Measurements from ENCODE around the gene RBPJL.

DNA sequence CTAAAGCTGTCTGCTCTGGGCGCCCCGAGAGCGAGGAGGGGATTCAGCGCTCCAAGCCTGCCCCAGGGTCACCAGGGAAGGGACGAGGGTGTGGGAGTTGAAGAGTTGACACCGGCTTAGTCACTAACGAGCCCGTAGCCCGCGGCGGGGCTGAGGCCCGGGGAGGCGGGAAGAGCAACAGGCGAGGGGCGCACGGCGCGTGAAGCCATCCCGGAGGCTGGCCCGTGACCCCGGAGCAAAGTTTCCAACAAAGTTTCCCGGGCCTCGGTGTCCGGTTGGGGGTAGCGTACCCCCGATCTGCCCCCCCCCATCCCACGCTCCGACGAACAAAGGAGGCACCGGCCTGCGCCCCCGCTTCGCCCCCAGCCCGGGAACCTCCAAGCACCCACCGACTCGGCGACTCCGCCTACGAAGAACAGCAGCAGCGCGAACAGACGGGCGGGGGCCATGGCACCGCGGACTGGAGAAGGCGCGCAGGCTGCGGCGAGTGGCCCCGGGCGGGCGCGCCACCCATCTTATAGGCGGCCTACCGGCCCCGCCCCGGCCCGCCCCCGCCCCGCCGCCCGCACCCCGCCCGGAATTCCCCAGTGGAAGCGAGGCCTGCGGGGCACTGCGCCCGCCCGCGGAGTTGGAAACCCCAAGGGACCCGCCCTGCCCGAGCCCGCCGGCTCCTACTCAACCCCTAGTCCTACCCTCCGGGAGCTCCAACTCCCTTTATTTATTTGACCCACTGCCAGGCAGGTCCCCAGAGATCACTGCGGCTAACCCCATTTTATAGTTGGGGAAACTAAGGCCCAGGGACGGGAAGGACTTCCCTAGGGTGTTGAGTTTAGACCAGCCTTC lies 41.5 kb downstream of the RBPJL start, which contains the start of gene SDC4:
- TF ChIP-seq, protein P1, sequence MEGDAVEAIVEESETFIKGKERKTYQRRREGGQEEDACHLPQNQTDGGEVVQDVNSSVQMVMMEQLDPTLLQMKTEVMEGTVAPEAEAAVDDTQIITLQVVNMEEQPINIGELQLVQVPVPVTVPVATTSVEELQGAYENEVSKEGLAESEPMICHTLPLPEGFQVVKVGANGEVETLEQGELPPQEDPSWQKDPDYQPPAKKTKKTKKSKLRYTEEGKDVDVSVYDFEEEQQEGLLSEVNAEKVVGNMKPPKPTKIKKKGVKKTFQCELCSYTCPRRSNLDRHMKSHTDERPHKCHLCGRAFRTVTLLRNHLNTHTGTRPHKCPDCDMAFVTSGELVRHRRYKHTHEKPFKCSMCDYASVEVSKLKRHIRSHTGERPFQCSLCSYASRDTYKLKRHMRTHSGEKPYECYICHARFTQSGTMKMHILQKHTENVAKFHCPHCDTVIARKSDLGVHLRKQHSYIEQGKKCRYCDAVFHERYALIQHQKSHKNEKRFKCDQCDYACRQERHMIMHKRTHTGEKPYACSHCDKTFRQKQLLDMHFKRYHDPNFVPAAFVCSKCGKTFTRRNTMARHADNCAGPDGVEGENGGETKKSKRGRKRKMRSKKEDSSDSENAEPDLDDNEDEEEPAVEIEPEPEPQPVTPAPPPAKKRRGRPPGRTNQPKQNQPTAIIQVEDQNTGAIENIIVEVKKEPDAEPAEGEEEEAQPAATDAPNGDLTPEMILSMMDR (IDR thresholded peaks at IDR 0.05), result no peak
- no peak for TF ChIP-seq EZH2 (IDR thresholded peaks at IDR 0.05)
- no peak for TF ChIP-seq EZH2phosphoT487 (IDR thresholded peaks at IDR 0.05)

Measured in neural progenitor cell (in vitro differentiated cells).